Body of pancreas (tissue), 4 donors: ENCODE data around the gene C21orf58. TPM values are rescaled to one million over a fixed set of nuclear protein-coding genes. Genes with fewer than 3 reads are reported as not detected.

Source experiments
- ATAC-seq: fragments of 150-250 bp; one replicate; pipeline ENCODE4 v1.9.1; 2016
- DNase-seq, 4 donors: peaks; one replicate each; pipeline ENCODE4 v3.0.0-alpha.2; 2019
- H3K27ac ChIP-seq, 4 donors: fragments of 200-600 bp; sonication (generic); 1 replicate in 3 of 4; 2 replicates in 1 of 4; pipeline versions ENCODE4 v1.5.1 to v1.6.1; 2016 to 2019; ENCODE audit warnings: mild to moderate bottlenecking in 1 of 4, mixed read lengths in 1 of 4, moderate library complexity in 1 of 4
- H3K27me3 ChIP-seq, 2 donors: fragments of 200-600 bp; sonication (generic); one replicate each; pipeline ENCODE4 v1.6.0; 2016; ENCODE audit warnings: mild to moderate bottlenecking in 1 of 2
- H3K36me3 ChIP-seq, 2 donors: fragments of 200-600 bp; sonication (generic); replicated peaks in 1 of 2; 2 replicates each; pipeline ENCODE4 v1.5.1; 2016; ENCODE audit warnings: low read depth in 2 of 2; ENCODE audit not compliant: insufficient read depth in 1 of 2
- H3K4me1 ChIP-seq: fragments of 200-600 bp; sonication (generic); one replicate; pipeline ENCODE4 v1.6.0; 2016
- H3K4me3 ChIP-seq, 2 donors: fragments of 200-600 bp; sonication (generic); 1 replicate in 1 of 2; 2 replicates in 1 of 2; pipeline ENCODE4 v1.5.1; 2016 to 2019
- H3K9me3 ChIP-seq, 3 donors: fragments of 200-600 bp; sonication (generic); 1 replicate in 2 of 3; 2 replicates in 1 of 3; pipeline ENCODE4 v1.5.1; 2016
- POLR2A ChIP-seq, 3 donors: fragments of 450-650 bp; IDR thresholded peaks; one replicate each; pipeline ENCODE4 v1.6.1; 2016; ENCODE audit warnings: antibody characterized with exemption in 3 of 3, mild to moderate bottlenecking in 2 of 3
- WGBS, 2 donors: methylation state at CpG; one replicate each; pipeline ENCODE4 v1.1.5; 2017; 5-methylcytosine and 5-hydroxymethylcytosine counted together
- intact Hi-C: fragments of 100-400 bp; cut with DNase I; formaldehyde crosslinking; loops from one replicate; pipeline ENCODE4 v1.15.1; 2023
- total RNA-seq, 2 donors: library from RNA; depleted of rRNA; stranded (reverse); fragments of >200 nt; gene quantifications; one replicate each; pipeline ENCODE4 v1.1.0, GENCODE V29; 2016
- TF ChIP-seq, protein P1 (sequence below), 7 experiments: fragments of 450-650 bp in 4 of 7; fragments of 200-600 bp in 3 of 7; sonication (generic) in 3 of 7; IDR thresholded peaks; one replicate each; pipeline ENCODE4 v1.5.1; 2016 to 2019; ENCODE audit warnings: antibody characterized with exemption in 7 of 7

The C21orf58 gene
- total RNA-seq, 2 donors from 2014 or later, result 1.6 TPM

DNA sequence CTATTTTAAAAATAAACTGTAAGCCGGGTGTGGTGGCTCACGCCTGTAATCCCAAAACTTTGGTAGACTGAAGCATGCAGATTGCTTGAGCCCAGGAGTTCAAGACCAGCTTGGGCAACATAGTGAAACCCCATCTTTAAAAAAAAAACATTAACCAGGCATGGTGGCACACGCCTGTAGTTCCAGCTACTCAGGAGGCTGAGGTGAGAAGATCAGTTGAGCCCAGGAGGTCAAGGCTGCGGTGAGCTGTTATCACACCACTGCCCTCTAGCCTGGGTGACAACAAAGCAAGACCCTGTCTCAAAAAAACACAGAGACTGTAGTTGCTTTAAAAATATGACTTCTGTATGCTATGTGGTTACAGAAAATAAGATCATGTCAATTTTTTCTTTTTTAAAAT is 70.8 kb downstream of the C21orf58 start:
- Histone ChIP-seq H3K9me3 (no peaks in the 10 kb centered on the region), H3K27ac (no peak overlapping the region), H3K4me1 (no peaks in the 10 kb centered on the region), H3K27me3 (no peaks in the 10 kb centered on the region), H3K36me3 (peaks cover 7 to 56% of the 10 kb centered on the region in 2 donors), H3K4me3 (no peak overlapping the region)
- 90 to 95% methylated on average over 4 of the region's 4 CpGs for WGBS, 2 donors
- TF ChIP-seq, protein P1, sequence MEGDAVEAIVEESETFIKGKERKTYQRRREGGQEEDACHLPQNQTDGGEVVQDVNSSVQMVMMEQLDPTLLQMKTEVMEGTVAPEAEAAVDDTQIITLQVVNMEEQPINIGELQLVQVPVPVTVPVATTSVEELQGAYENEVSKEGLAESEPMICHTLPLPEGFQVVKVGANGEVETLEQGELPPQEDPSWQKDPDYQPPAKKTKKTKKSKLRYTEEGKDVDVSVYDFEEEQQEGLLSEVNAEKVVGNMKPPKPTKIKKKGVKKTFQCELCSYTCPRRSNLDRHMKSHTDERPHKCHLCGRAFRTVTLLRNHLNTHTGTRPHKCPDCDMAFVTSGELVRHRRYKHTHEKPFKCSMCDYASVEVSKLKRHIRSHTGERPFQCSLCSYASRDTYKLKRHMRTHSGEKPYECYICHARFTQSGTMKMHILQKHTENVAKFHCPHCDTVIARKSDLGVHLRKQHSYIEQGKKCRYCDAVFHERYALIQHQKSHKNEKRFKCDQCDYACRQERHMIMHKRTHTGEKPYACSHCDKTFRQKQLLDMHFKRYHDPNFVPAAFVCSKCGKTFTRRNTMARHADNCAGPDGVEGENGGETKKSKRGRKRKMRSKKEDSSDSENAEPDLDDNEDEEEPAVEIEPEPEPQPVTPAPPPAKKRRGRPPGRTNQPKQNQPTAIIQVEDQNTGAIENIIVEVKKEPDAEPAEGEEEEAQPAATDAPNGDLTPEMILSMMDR (IDR thresholded peaks at IDR 0.05), result no peak
- no peak for TF ChIP-seq POLR2A (IDR thresholded peaks at IDR 0.05)
- intact Hi-C loops, result no loop called here
- DNase-seq (no peak), ATAC-seq (no peak)

Other genes starting within 250 kb of the C21orf58 start
- gene COL6A2, start 225.8 kb downstream of the C21orf58 start, total RNA-seq, result 100 to 1,000 TPM in 1 of 2 donors, 10 to 100 TPM in 1; 72.1 to 339 TPM
- under 1 TPM in 1 of 2 donors, not detected in 1; 0.33 TPM for gene FTCD, start 168.3 kb downstream of the C21orf58 start, total RNA-seq
- 1 to 10 TPM; 4.4 to 9.6 TPM for gene SPATC1L, start 139.4 kb downstream of the C21orf58 start, total RNA-seq
- 10 to 100 TPM; 38.9 to 68.9 TPM for gene LSS, start 95.1 kb downstream of the C21orf58 start, total RNA-seq
- 100 to 1,000 TPM in 1 of 2 donors, 10 to 100 TPM in 1; 52.7 to 102 TPM for gene MCM3AP, start 38.3 kb downstream of the C21orf58 start, total RNA-seq
- gene YBEY, start 37.5 kb downstream of the C21orf58 start, total RNA-seq, result 10 to 100 TPM in 1 of 2 donors, 1 to 10 TPM in 1; 4.9 to 15.2 TPM
- gene PCNT, start 286 bp upstream of the C21orf58 start, total RNA-seq, result 10 to 100 TPM; 11.9 to 28.0 TPM
- gene DIP2A, start 135.0 kb upstream of the C21orf58 start, total RNA-seq, result 10 to 100 TPM; 28.5 to 44.2 TPM